Liver (tissue), 3 donors: ENCODE measurements around the gene UBE2E2.

Experiments
- ATF3 ChIP-seq: IDR thresholded peaks from 2 replicates; pipeline ENCODE4 v1.6.1; 2016; ENCODE audit warnings: antibody characterized with exemption
- CTCF ChIP-seq: fragments of 150-350 bp; IDR thresholded peaks from 2 replicates; pipeline ENCODE4 v1.5.1; 2017; ENCODE audit warnings: improper control_type of control experiment, low read depth, low read length; ENCODE audit not compliant: missing input control
- TF ChIP-seq, protein P1 (sequence below): IDR thresholded peaks from 2 replicates; pipeline ENCODE4 v1.6.1; 2016; ENCODE audit warnings: antibody characterized with exemption
- donor health status: healthy.
- donor health status: healthy.

GRCh38 chr3:23166276-23166675, 36.9 kb upstream of the UBE2E2 start:
- TF ChIP-seq CTCF (no peak), ATF3 (no peak)
- TF ChIP-seq, protein P1, sequence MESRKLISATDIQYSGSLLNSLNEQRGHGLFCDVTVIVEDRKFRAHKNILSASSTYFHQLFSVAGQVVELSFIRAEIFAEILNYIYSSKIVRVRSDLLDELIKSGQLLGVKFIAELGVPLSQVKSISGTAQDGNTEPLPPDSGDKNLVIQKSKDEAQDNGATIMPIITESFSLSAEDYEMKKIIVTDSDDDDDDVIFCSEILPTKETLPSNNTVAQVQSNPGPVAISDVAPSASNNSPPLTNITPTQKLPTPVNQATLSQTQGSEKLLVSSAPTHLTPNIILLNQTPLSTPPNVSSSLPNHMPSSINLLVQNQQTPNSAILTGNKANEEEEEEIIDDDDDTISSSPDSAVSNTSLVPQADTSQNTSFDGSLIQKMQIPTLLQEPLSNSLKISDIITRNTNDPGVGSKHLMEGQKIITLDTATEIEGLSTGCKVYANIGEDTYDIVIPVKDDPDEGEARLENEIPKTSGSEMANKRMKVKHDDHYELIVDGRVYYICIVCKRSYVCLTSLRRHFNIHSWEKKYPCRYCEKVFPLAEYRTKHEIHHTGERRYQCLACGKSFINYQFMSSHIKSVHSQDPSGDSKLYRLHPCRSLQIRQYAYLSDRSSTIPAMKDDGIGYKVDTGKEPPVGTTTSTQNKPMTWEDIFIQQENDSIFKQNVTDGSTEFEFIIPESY = no peak
